Measurements from ENCODE around the gene ERGIC3. TPM values are rescaled to one million over a fixed set of nuclear protein-coding genes. Genes with fewer than 3 reads are reported as not detected.

The ERGIC3 gene
- polyA plus RNA-seq, 1 donor (not counting 4 experiments of a cell fraction or from before 2014, with no cell fraction given): 201 TPM

DNA sequence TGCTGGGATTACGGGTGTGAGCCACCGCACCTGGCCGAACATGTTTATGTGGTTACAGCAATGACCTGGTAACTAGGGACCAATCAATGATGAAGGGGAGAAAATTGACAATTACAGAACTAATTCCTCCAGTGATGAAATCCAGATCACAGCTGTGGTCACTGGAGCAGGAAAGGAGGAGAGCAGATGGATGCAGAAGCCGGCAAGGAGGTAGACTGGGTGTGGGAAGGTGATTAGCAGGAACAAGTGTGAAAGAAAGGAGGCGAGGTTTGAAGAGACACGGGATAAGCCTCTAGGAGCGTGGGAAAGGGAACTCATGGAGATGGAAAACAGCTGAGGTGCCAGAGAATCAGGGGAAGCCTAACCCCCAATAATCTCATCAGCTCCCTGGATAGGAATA is 56.6 kb downstream of the ERGIC3 start:
- Histone ChIP-seq H3K9me1 (ENCODE audit: control insufficient read depth, extremely low read depth, insufficient read depth, low read length) (no peaks in the 10 kb centered on the region), H4K20me1 (ENCODE audit: control insufficient read depth, extremely low read depth, insufficient read depth, low read length) (no peaks in the 10 kb centered on the region), H3K9ac (ENCODE audit: control insufficient read depth, extremely low read depth, insufficient read depth, low read length) (no peak overlapping the region), H3K4me1 (ENCODE audit: control insufficient read depth, extremely low read depth, insufficient read depth, low read length) (peaks cover 15% of the 10 kb centered on the region), H3K27me3 (ENCODE audit: control insufficient read depth, extremely low read depth, insufficient read depth, low read length) (peaks cover 49% of the 10 kb centered on the region), H3K4me2 (ENCODE audit: control insufficient read depth, extremely low read depth, insufficient read depth, low read depth, low read length) (no peak overlapping the region), H3K79me2 (ENCODE audit: control insufficient read depth, insufficient read depth, low read length) (no peaks in the 10 kb centered on the region), H2AFZ (ENCODE audit: control insufficient read depth, low read length) (no peak overlapping the region), H3K9me3 (ENCODE audit: control insufficient read depth, low read depth, low read length) (no peaks in the 10 kb centered on the region), H3K36me3 (ENCODE audit: control insufficient read depth in 2 of 2, extremely low read depth in 1 of 2, insufficient read depth in 2 of 2, low read length in 2 of 2) (no peaks in the 10 kb centered on the region), H3K4me3 (ENCODE audit: control insufficient read depth in 2 of 3, extremely low read depth in 1 of 3, insufficient read depth in 2 of 3, low read depth in 1 of 3, low read length in 3 of 3) (no peak overlapping the region), H3K27ac (ENCODE audit: control insufficient read depth, insufficient read depth, low read length) (no peak overlapping the region)
- DNase-seq (ENCODE audit: low read depth, low spot score) (no peak), FAIRE-seq (no peak)
- dilution Hi-C loops (cut with MboI; ENCODE audit: extremely low pct_ligation_motif_present, low sequenced_read_pairs): no loop called here
- TF ChIP-seq EZH2 (IDR thresholded peaks at IDR 0.05; ENCODE audit: low read length): no peak
- TF ChIP-seq, protein P1, sequence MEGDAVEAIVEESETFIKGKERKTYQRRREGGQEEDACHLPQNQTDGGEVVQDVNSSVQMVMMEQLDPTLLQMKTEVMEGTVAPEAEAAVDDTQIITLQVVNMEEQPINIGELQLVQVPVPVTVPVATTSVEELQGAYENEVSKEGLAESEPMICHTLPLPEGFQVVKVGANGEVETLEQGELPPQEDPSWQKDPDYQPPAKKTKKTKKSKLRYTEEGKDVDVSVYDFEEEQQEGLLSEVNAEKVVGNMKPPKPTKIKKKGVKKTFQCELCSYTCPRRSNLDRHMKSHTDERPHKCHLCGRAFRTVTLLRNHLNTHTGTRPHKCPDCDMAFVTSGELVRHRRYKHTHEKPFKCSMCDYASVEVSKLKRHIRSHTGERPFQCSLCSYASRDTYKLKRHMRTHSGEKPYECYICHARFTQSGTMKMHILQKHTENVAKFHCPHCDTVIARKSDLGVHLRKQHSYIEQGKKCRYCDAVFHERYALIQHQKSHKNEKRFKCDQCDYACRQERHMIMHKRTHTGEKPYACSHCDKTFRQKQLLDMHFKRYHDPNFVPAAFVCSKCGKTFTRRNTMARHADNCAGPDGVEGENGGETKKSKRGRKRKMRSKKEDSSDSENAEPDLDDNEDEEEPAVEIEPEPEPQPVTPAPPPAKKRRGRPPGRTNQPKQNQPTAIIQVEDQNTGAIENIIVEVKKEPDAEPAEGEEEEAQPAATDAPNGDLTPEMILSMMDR (optimal IDR thresholded peaks at IDR 0.05 in 1 of 3, IDR thresholded peaks at IDR 0.05 in 1 of 3, conservative IDR thresholded peaks at IDR 0.05 in 1 of 3; ENCODE audit: extremely low read depth in 1 of 3, insufficient read depth in 2 of 3, low read length in 3 of 3): no peak

DNA sequence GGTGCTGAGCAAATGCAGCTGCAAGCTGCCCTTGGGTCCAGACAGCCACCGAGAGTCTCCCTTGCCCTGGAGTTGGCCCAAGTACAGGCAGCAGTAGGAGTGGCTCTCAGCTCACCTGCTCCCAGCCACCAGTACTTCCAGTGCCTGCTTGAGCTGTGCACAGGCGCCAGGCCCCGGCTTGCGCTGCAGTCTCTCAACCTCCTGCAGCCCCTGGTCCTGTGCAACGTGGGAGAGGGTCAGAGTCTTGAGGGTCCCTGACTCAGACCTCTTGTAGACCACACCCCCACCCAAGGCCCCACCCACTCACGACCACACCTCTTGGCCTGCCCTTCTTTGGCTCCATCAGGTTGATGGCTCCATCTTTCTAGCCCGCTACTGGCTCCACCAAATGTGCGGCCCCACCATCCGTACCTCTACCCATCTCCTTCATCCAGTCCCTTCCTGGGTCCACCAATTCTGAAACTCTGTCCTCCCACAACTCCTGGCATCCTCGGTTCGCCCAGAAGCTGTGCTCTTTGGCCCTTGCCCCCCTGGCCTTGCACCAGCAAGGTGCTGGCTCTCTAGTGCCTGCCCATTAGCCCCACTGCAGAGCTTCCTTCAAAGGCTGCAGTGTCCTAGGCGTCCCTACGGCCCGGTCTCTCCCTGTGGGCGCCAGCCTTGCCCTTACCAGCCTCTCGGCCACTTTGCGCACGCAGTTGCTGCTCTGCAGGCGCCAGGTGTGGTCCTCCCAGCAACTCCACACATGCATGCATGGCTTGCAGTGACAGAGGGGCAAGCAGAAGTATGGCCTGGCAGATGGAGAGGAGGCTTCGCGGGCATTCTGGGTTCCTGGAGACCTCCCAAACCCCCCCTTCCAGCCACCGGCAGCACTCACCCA is 57.3 kb downstream of the ERGIC3 start:
- Histone ChIP-seq H3K9me1 (ENCODE audit: control insufficient read depth, extremely low read depth, insufficient read depth, low read length) (no peaks in the 10 kb centered on the region), H3K9me3 (ENCODE audit: control insufficient read depth, low read depth, low read length) (no peaks in the 10 kb centered on the region), H3K4me1 (ENCODE audit: control insufficient read depth, extremely low read depth, insufficient read depth, low read length) (peaks cover 15% of the 10 kb centered on the region), H3K79me2 (ENCODE audit: control insufficient read depth, insufficient read depth, low read length) (no peaks in the 10 kb centered on the region), H4K20me1 (ENCODE audit: control insufficient read depth, extremely low read depth, insufficient read depth, low read length) (no peaks in the 10 kb centered on the region), H3K36me3 (ENCODE audit: control insufficient read depth in 2 of 2, extremely low read depth in 1 of 2, insufficient read depth in 2 of 2, low read length in 2 of 2) (no peaks in the 10 kb centered on the region), H3K4me2 (ENCODE audit: control insufficient read depth, extremely low read depth, insufficient read depth, low read depth, low read length) (no peak overlapping the region), H3K4me3 (ENCODE audit: control insufficient read depth in 2 of 3, extremely low read depth in 1 of 3, insufficient read depth in 2 of 3, low read depth in 1 of 3, low read length in 3 of 3) (no peak overlapping the region), H3K9ac (ENCODE audit: control insufficient read depth, extremely low read depth, insufficient read depth, low read length) (no peak overlapping the region), H3K27ac (ENCODE audit: control insufficient read depth, insufficient read depth, low read length) (no peak overlapping the region), H2AFZ (ENCODE audit: control insufficient read depth, low read length) (no peak overlapping the region), H3K27me3 (ENCODE audit: control insufficient read depth, extremely low read depth, insufficient read depth, low read length) (peaks cover 49% of the 10 kb centered on the region)
- dilution Hi-C loops (cut with MboI; ENCODE audit: extremely low pct_ligation_motif_present, low sequenced_read_pairs): no loop called here
- DNase-seq (ENCODE audit: low read depth, low spot score) (no peak), FAIRE-seq (no peak)
- TF ChIP-seq, protein P1 (optimal IDR thresholded peaks at IDR 0.05 in 1 of 3, IDR thresholded peaks at IDR 0.05 in 1 of 3, conservative IDR thresholded peaks at IDR 0.05 in 1 of 3; ENCODE audit: extremely low read depth in 1 of 3, insufficient read depth in 2 of 3, low read length in 3 of 3): no peak
- no peak for TF ChIP-seq EZH2 (IDR thresholded peaks at IDR 0.05; ENCODE audit: low read length)

Measured in keratinocyte (primary cell).